H7 (cell line): ENCODE results near the gene TEKT1. TPM values are rescaled to one million over a fixed set of nuclear protein-coding genes. Genes with fewer than 3 reads are reported as not detected.

ENCODE experiments used
- DNase-seq: peaks from one replicate; pipeline ENCODE4 v3.0.0; 2012
- H3K27me3 ChIP-seq: 2 replicates; pipeline ENCODE4 v1.6.0; 2011; ENCODE audit warnings: mild to moderate bottlenecking, low read length; ENCODE audit not compliant: control insufficient read depth, insufficient read depth
- H3K36me3 ChIP-seq: replicated peaks from 2 replicates; pipeline ENCODE4 v1.5.1; 2011; ENCODE audit warnings: low read length; ENCODE audit not compliant: control insufficient read depth, insufficient read depth
- H3K4me3 ChIP-seq: 2 replicates; pipeline ENCODE4 v1.5.1; 2011; ENCODE audit warnings: low read depth, mild to moderate bottlenecking, control low read depth, low read length, moderate library complexity; ENCODE audit not compliant: insufficient read depth
- total RNA-seq: library from RNA; depleted of rRNA; stranded (reverse); fragments of >200 nt; shearing (Covaris generic); gene quantifications from 2 replicates; pipeline ENCODE4 v1.2.3, GENCODE V29; 2014; rRNA removed

TEKT1 gene
- total RNA-seq, 1 experiment from 2014 or later = not detected

GRCh38 chr17:6757747-6758146, 73.8 kb downstream of the TEKT1 start:
- H3K4me3 ChIP-seq = no peak overlapping the region
- no peaks in the 10 kb centered on the region for H3K36me3 ChIP-seq
- no peak for DNase-seq
- no peaks in the 10 kb centered on the region for H3K27me3 ChIP-seq

- DNase-seq = no peak
- H3K36me3 ChIP-seq = no peaks in the 10 kb centered on the region
- no peaks in the 10 kb centered on the region for H3K27me3 ChIP-seq
- H3K4me3 ChIP-seq = no peak overlapping the region
Observed at GRCh38 chr17:6756425-6757031, 75.0 kb downstream of the TEKT1 start.

- DNase-seq = peak; percentile 32
- Histone ChIP-seq H3K36me3 (no peaks in the 10 kb centered on the region), H3K4me3 (no peak within 1 kb of the TSS), H3K27me3 (no peaks in the 10 kb centered on the region)
Observed at GRCh38 chr17:6755731-6756184, 75.8 kb downstream of the TEKT1 start, which contains the start of gene XAF1. Gene XAF1, plus strand, starts transcription at chr17:6756046. Its CDS starts 33 bp downstream, at chr17:6756079.

GRCh38 chr17:6755281-6755680, 76.2 kb downstream of the TEKT1 start:
- H3K36me3 ChIP-seq = no peaks in the 10 kb centered on the region
- no peaks in the 10 kb centered on the region for H3K27me3 ChIP-seq
- no peak overlapping the region for H3K4me3 ChIP-seq
- DNase-seq = no peak

- H3K4me3 ChIP-seq = no peak overlapping the region
- no peaks in the 10 kb centered on the region for H3K36me3 ChIP-seq
- DNase-seq = peak; percentile 29
- no peaks in the 10 kb centered on the region for H3K27me3 ChIP-seq
Observed at GRCh38 chr17:6753546-6753945, 78.0 kb downstream of the TEKT1 start.

GRCh38 chr17:6753006-6753445, 78.5 kb downstream of the TEKT1 start:
- peak; percentile 44 for DNase-seq
- Histone ChIP-seq H3K27me3 (no peaks in the 10 kb centered on the region), H3K36me3 (no peaks in the 10 kb centered on the region), H3K4me3 (no peak overlapping the region)

GRCh38 chr17:6752068-6752909, 79.2 kb downstream of the TEKT1 start:
- DNase-seq = peak; percentile 20

GRCh38 chr17:6749519-6749918, 82.0 kb downstream of the TEKT1 start:
- no peaks in the 10 kb centered on the region for H3K27me3 ChIP-seq
- H3K36me3 ChIP-seq = no peaks in the 10 kb centered on the region
- no peak overlapping the region for H3K4me3 ChIP-seq
- DNase-seq = no peak

More at GRCh38 chr17:6752068-6752909, 79.2 kb downstream of the TEKT1 start:
- no peak overlapping the region for H3K4me3 ChIP-seq
- H3K27me3 ChIP-seq = no peaks in the 10 kb centered on the region
- no peaks in the 10 kb centered on the region for H3K36me3 ChIP-seq

- no peak overlapping the region for H3K4me3 ChIP-seq
- no peak for DNase-seq
- no peaks in the 10 kb centered on the region for H3K27me3 ChIP-seq
- H3K36me3 ChIP-seq = no peaks in the 10 kb centered on the region
Observed at GRCh38 chr17:6748617-6749016, 82.9 kb downstream of the TEKT1 start.

Other genes with a start within 250 kb of the TEKT1 start
- gene KIAA0753, start 191.0 kb downstream of the TEKT1 start, total RNA-seq = 13.1 and 13.9 TPM in 2 replicates
- gene TXNDC17, start 190.7 kb downstream of the TEKT1 start, total RNA-seq = 129 and 172 TPM in 2 replicates
- gene MED31, start 180.1 kb downstream of the TEKT1 start, total RNA-seq = 3.9 and 6.3 TPM in 2 replicates
- gene C17orf100, start 180.0 kb downstream of the TEKT1 start, total RNA-seq = 0.37 and 0.55 TPM in 2 replicates
- 0.10 and 0.11 TPM in 2 replicates for gene SLC13A5, start 118.4 kb downstream of the TEKT1 start, total RNA-seq
- not detected in 2 replicates for gene XAF1, start 75.7 kb downstream of the TEKT1 start, total RNA-seq
- gene FBXO39, start 55.5 kb downstream of the TEKT1 start, total RNA-seq = not detected in 2 replicates
- 0.35 and 0.63 TPM in 2 replicates for gene ALOX12, start 164.3 kb upstream of the TEKT1 start, total RNA-seq
- 180 and 238 TPM in 2 replicates for gene RNASEK, start 180.9 kb upstream of the TEKT1 start, total RNA-seq
- gene BCL6B, start 191.3 kb upstream of the TEKT1 start, total RNA-seq = 4.9 and 8.3 TPM in 2 replicates
- 0.37 and 0.48 TPM in 2 replicates for gene SLC16A13, start 204.3 kb upstream of the TEKT1 start, total RNA-seq
- 0.24 and 0.37 TPM in 2 replicates for gene SLC16A11, start 212.4 kb upstream of the TEKT1 start, total RNA-seq
- gene CLEC10A, start 248.5 kb upstream of the TEKT1 start, total RNA-seq = not detected in 2 replicates